ENCODE data around the gene CCR3.

GRCh38 chr3:46316206-46316605 is 73.9 kb downstream of the CCR3 start:
- TF ChIP-seq, protein P1, sequence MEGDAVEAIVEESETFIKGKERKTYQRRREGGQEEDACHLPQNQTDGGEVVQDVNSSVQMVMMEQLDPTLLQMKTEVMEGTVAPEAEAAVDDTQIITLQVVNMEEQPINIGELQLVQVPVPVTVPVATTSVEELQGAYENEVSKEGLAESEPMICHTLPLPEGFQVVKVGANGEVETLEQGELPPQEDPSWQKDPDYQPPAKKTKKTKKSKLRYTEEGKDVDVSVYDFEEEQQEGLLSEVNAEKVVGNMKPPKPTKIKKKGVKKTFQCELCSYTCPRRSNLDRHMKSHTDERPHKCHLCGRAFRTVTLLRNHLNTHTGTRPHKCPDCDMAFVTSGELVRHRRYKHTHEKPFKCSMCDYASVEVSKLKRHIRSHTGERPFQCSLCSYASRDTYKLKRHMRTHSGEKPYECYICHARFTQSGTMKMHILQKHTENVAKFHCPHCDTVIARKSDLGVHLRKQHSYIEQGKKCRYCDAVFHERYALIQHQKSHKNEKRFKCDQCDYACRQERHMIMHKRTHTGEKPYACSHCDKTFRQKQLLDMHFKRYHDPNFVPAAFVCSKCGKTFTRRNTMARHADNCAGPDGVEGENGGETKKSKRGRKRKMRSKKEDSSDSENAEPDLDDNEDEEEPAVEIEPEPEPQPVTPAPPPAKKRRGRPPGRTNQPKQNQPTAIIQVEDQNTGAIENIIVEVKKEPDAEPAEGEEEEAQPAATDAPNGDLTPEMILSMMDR (conservative IDR thresholded peaks at IDR 0.05), result no peak
- TF ChIP-seq ZFX (IDR thresholded peaks at IDR 0.05), result no peak
